Measurements from ENCODE around the gene GNB1L.

GNB1L gene

DNA sequence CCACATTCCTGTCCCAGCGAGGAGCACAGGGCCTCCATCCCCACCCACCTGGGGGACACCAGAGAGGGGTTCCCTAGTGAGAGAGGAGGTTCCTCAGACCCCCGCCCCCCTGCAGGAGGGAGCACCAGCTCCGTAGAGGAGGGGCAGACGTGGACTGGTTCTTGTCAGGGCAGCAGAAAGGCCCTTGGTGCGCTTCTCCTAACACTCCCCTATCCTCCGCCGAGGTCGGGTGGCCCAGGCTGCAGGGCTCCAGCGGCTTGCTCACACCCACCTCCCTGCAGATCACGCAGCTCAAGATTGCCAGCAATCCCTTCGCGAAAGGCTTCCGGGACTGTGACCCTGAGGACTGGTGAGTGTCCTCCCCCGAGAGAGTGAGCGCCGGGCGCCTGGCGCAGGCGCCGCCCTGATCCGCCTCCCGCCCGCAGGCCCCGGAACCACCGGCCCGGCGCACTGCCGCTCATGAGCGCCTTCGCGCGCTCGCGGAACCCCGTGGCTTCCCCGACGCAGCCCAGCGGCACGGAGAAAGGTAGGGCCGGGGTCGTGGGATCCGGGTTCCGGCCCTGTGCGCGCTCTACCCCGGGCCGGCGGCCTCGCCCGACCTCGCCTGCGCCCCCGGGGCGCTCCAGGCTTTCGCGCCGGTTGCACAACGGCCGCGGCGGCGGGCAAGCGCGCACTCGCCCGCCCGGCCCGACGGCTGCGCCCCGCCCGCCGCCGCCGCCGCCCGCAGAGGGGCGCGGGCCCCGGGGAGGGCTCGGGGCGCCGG is 89.0 kb downstream of the GNB1L start:
- in situ Hi-C loops (cut with MboI; ENCODE audit: low sequenced_read_pairs) = no loop called here

DNA sequence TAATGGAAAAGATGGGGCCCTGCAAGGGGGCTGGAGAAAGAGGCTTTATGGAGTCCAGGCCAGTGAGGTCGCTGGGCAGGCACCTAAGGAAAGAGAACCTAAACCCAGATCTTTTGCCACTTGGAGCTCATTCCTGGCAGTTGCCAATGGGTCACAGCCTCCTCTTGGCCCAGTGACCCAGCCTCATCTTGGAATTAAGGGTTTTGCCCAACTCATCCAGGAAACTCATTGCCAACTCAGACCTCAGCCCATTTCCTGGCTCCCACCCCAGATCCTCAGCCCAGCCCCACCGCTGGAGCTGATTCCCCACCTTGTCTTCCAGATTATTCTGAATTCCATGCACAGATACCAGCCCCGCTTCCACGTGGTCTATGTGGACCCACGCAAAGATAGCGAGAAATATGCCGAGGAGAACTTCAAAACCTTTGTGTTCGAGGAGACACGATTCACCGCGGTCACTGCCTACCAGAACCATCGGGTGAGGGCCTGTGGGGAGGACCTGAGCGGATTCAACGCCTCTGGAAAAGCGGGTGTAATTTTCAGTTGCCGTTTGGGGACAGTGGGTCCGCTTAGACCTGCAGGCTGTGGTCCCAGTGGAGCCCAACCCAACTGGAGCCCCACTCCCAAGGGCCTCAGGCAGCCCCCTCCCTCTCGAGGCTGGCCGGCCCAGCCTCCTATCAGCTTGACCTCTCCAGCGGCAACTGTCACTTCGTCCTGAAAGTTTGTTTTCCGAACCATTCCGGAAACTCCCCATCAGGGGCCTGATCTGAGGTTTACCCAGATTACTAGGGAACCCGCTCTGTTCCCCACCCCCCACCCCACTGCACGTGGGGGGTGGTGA is 89.8 kb downstream of the GNB1L start:
- in situ Hi-C loops (cut with MboI; ENCODE audit: low sequenced_read_pairs) = no loop called here

- in situ Hi-C loops (cut with MboI; ENCODE audit: low sequenced_read_pairs) = no loop called here
Observed at GRCh38 chr22:19764299-19764593, 90.4 kb downstream of the GNB1L start.

DNA sequence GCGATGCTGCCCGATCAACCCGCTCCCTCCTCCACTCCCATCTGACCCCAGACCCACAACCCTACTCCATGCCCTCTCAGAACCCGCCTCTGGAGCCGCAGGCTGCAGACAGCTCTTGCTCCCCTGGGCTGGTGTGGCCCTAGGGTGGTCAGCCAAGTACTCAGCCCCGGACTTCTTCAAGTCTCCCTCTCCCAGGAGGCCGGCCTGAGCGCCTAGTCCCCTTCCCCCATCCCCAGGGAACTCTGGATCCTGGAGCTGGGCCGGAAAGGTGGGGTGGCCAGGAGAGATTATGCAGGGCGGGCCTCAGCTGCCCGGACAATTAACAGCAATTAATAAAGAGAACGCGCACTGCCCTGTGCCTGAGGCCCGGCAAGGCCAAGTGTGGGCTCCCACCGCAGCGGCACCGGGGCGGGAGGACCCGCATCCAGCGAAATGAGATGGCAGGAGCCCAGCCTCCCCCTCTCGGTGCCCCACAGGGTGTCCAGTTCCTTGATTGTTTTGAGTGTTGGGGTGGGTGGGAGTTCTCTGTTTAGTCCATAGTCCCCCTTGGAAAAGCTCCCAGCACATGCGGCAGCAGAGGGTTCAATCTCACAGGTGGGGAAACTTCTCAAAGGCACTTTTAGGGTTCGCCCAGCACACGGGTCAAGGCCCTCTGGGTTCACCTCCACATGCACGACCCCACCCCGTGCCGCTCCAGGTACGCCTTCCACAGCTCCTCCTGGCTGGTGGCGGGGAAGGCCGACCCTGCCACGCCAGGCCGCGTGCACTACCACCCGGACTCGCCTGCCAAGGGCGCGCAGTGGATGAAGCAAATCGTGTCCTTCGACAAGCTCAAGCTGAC is 91.0 kb downstream of the GNB1L start:
- in situ Hi-C loops (cut with MboI; ENCODE audit: low sequenced_read_pairs) = no loop called here

DNA sequence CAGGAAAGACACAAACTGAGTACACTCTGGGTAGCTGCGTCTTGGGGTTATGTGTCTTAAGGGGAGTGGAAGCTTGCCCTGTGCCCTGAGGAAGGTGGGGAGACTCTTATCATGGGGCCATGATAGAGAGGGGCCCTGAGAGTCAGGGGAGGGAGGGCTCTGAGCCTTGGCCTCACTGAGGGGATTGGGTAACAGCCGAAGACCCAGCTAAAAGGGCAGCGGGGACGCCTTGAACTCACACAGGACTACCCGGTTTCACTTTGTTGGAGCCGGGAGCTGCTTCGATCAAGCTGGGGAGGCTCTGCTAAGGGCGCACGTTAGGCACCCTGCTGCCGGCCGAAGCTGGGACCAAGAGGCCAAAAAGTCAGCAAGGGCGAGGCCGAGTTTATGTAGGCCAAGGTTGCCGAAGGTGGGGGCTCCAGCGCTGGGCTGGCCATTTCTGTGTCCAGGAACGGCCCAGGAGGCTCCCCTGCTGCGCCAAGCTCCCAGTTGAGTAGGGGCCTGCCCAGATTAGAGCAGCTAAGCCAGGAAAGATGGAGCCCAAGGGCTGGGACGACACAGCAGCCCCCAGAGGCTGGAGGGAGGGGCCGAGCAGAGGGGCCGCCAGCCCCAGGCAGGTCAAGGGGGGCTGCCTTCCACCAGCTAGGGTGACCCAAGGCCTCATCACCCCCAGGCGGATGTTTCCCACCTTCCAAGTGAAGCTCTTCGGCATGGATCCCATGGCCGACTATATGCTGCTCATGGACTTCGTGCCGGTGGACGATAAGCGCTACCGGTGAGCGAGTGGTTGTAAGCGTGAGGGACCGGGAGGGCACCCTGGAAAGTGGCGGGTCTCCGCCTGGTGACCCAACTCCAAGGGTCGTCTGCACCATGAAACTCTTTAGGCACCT is 91.9 kb downstream of the GNB1L start:
- in situ Hi-C loops (cut with MboI; ENCODE audit: low sequenced_read_pairs) = no loop called here

GRCh38 chr22:19761725-19762567 is 92.7 kb downstream of the GNB1L start:
- in situ Hi-C loops (cut with MboI; ENCODE audit: low sequenced_read_pairs) = no loop called here

DNA sequence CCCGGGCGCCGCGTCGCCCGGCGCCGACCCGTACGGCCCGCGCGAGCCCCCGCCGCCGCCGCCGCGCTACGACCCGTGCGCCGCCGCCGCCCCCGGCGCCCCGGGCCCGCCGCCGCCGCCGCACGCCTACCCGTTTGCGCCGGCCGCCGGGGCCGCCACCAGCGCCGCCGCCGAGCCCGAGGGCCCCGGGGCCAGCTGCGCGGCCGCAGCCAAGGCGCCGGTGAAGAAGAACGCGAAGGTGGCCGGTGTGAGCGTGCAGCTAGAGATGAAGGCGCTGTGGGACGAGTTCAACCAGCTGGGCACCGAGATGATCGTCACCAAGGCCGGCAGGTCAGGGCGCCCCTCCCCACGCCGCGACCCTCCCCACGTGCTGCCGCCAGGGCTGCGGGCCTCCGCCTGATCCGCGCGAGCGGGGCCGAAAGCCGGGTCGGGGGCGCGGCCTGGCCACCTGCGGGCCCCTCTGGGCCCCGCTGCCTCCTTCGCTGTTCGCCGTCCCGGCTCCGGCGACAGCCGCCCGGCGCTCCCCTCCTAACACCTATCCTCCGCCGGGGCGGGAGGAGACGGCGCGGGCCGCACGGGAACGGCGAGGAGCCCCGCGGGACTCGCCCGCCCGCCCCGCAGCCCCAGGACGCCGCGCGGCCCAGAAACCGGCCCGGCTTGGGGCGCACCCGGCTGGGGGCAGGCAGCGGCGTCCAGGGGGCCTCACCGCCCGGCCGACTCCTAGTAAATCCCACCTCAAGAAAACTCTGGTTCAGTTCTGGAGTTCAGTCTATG is 93.5 kb downstream of the GNB1L start:
- in situ Hi-C loops (cut with MboI; ENCODE audit: low sequenced_read_pairs) = no loop called here

- in situ Hi-C loops (cut with MboI; ENCODE audit: low sequenced_read_pairs) = no loop called here
Observed at GRCh38 chr22:19760058-19760950, 94.4 kb downstream of the GNB1L start, which contains the start of gene TBX1. Gene TBX1, plus strand, starts transcription at chr22:19760778. Its CDS starts 66 bp downstream, at chr22:19760844.

DNA sequence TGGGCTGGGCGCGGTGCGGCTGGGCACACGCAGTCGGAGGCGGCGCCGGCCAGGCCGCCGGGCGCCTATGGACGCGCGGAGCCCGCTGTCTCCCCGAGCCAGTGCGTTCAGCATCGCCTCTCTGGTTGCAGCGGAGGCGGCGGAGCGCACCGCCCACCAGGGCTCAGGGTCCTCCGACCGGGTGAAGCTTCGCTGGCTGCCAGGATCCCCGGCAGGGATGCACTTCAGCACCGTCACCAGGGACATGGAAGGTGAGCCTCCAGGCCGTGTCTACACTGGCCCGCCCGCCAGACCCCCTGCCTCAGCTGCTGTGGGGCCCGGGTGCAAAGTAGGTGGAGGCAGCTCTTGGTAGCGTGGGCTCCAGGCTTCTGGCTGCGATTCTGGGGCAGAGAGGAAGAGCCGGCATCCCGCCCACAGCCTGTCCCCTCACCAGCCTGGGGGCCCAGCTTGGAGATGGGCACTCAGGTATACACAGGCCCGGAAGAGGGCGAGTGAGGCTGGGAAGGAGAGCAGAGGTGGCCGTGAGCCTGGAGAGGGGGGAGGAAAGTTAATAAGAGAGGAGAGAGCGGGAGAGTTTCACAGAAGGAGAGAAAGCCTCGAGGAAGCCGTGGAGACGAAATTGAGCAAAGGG is 95.1 kb downstream of the GNB1L start:
- in situ Hi-C loops (cut with MboI; ENCODE audit: low sequenced_read_pairs) = no loop called here

DNA sequence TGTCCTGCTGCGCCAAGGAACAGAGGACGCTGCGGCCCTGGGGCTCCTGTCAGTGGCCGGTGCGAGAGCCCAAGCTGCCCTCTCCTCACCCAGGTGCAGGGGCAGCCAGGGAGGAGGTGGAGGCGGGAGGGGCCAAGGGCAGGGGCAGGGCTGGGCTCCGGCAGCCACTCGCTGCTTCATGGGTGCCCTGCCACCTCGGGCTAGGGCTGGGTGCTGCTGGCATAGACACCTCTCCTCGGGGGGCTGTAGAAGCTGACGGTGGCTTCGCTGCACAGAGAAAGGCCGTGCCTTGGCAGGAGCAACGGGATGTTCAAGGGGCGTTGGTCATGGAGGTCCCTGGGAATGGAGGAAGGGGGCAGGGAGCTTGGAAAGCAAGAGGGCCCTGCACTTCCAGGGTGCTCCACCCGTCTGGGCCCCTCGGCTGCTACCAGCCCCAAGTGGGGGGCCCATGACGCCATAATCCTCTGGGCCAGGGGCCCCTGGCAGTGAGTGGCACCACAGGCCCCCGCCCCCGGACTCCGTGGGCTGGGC is 95.7 kb downstream of the GNB1L start:
- in situ Hi-C loops (cut with MboI; ENCODE audit: low sequenced_read_pairs) = no loop called here

DNA sequence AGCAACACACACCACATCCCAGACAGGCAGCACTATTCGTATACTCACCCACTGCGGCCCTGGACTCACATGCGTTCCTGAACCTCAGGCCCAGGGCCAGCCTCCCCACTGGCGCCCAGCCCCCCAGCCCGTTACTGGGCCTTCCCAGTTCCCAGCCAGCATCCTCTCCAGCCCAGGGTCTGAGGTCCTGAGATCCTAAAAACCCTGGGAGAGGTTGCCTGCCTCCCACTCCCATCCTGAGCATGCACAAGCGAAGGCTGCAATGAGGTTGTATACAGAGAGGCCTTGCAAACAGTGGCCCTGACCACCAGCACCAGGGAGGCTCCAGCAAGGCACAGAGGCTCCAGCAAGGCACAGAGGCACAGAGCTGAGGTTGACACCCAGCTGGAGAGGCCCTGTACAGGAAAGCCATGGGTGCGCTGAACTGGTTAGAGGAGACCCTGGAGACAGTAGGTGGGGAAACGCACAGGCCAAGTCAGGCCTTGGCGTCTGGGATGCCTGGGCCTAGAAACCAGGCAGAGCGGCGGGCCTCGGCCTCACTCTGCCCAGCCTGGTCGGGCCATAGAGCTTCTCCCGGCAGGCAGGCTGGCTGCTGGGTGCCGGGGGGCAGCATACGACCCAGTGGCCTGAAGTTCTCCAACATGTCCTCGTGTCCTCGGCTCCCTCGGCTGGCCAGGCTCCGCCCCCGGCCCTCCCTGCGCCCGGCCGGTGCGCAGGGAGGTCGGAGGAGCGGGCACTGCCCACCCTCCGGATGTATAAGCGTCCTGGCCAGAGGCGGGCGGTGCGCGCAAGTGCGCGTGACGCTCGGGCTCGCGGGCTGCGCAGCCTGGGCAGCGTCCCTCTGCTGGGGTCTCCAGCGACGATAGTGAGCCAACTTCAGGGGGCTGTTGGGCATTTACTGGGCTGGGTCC is 96.4 kb downstream of the GNB1L start:
- in situ Hi-C loops (cut with MboI; ENCODE audit: low sequenced_read_pairs) = no loop called here

GRCh38 chr22:19757140-19757984 is 97.3 kb downstream of the GNB1L start:
- in situ Hi-C loops (cut with MboI; ENCODE audit: low sequenced_read_pairs) = no loop called here

- in situ Hi-C loops (cut with MboI; ENCODE audit: low sequenced_read_pairs) = no loop called here
Observed at GRCh38 chr22:19756288-19757128, 98.2 kb downstream of the GNB1L start.

GRCh38 chr22:19755722-19756287 is 98.9 kb downstream of the GNB1L start:
- in situ Hi-C loops (cut with MboI; ENCODE audit: low sequenced_read_pairs) = no loop called here
